HuH-7 (cell line): ENCODE data around the gene ST6GAL1.
"Not testable (repeated sequence)": the region's sequence is repeated elsewhere in the genome, so short reads cannot be mapped to it uniquely, and the experiment has no call there.

Experiments
- DNase-seq: peaks from one replicate; pipeline ENCODE4 v3.0.0; 2011; ENCODE audit warnings: low spot score

The ST6GAL1 gene

DNA sequence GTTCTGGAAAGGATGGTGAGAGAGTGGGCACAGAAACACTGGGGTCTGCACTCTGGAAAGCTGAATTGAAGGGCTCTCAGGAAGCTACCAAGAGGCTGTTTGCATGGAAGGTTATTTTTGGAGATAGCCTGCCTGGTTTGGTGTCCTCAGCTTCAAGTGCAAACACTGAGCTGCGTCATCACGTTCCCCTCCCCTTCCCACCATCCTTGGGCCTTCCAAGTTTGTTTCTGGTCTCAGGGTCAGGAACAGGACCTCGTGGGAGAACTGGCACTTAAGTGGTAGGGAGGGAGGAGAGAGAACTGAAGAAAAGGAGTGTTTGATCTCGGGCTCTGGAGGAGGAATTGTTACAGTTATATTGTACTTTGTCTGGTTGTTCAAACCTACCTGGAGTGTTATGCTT, 10.6 kb downstream of the ST6GAL1 start:
- no peak for DNase-seq

DNA sequence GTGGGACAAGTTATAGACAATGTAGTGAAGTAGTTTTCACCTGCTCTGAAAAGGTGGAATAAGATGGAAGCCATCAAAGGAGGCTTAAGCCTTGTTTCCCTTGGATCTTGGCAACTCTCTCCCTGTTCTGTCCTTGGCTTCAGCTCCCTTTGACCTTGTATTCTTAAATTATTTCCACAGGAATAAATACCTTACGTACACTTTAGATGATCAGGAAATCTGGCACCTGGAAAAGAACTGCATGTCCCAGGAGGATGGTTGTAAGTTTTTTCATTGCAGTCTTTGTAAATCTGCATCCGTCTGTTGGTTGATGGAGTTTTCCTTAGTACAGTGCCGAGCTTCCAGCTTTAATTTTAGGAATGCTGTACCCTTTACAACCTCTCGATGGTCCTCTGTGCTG, 11.8 kb downstream of the ST6GAL1 start:
- no peak for DNase-seq

GRCh38 chr3:186945255-186945823, 15.0 kb downstream of the ST6GAL1 start:
- DNase-seq = no peak

DNA sequence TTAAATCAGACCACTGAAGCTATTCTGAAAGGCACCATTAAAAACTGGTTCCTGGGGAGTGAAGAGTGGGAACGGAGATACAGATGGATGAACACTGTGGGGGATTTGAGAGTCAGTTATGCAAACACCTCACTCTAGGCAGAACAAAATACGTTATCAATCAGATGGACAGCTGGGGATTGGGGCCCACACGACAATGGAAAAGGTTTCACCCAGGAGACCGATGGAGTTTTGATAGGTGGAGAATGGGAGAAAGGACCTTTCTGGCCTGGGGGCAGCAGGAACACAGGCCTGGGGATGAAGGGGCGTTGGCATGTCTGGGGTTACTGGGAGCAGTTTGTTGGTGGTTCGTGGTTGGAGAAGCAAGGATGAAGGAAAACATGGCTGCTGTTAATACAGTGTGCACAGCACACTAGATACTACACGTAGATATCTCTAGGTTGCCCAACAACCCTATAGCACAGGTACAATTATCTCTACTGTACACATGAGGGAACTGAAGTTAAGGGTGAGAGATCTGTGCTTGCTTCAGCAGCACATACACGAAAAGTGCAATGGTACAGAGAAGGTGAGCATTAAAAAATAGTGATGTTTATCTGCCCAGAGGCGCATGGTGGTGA, 16.5 kb downstream of the ST6GAL1 start:
- DNase-seq = no peak

DNA sequence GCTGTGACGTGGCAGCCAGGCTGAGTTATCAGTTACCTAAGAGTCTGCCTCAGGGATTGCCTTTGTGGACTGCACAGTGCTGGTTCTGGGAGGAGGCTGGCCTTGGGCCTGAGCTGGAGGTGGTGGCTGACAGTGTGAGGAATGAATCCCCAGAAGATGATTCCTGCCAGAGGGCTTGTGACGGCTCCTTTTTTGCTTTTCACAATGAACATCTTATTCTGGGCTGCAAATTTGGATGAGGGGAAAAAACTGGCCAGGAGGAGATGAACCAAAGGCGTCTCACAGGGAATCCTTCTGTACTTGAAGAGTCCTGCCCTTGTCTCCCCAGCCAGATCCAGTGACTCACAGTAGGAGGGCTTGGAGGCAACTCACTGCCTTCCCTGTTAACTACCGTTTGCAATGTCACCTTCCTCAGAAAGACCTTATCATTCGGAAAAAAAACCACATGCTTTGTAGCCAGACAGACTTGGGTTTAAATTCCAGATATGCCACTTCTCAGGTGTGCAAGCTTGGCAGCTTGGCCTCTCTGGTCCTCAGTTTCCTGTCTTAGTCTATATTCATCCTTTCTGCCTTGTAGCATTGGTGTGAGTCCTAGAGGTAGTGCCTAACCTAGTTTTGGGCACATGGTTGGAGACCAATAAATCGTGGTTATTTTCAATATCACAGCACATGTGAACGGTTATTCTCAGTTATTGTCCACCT, 19.1 kb downstream of the ST6GAL1 start:
- no peak for DNase-seq

GRCh38 chr3:186950402-186951093, 20.2 kb downstream of the ST6GAL1 start:
- DNase-seq = no peak

DNA sequence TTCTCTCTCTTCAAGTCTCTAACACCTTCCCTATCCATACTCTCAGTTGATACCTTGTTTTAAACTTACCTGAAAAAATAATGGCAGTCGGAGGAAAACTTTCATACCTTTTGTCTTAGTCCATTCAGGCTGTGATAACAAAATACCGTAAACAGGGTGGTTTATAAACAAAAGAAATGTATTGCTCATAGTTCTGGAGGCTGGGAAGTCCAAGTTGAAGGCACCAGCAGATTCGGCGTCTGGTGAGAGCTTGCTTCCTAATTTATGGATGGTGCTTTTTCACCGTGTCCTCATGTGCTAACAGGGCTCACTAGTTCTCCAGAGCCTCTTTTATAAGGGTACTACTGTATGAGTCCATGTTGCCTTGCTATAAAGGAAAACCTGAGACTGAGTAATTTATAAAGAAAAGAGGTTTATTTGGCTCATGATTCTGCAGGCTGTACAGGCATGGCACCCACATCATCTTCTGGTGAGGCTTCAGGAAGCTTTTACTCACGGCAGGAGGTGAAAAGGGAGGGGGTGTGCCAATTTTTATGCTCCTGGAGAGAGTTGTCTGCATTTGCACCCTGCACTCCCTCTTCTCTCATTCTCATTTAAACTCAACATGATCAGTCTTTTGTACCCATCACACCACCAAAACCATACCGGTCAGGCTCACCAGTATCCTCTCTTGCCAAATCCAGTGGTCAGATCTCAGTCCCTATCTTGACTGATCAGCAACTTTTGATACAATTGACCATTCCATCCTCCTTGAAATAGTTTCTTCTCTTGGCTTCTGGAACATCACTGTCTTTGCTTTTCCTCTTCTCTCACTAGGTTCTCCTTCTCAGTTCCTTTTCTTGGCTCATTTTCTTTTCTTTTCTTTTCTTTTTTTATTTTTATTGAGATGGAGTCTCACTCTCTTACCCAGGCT, 21.6 kb downstream of the ST6GAL1 start:
- DNase-seq = no peak

DNA sequence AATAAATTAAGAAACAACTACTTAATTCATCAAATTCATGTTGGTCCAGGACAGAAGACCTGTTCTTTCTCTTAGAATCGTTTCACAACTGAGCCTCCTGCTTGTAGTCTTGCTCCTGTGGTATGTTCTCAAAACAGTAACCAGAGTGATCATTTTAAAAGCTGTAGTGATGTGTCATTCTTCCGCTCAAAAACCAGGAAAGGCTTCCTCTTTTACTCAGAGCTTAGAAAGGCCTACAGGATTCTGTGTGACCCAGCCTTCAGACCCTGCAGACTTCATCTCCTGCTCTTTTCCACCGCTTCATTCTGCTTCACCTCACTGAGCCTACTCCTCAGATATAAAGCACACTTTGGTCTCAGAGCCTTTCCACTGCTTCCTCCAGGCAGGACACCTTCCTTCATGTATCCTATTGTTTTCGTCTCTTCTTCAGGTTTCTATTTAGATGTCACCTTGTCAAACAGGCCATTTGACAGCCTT, 22.7 kb downstream of the ST6GAL1 start:
- DNase-seq = no peak

- not testable (repeated sequence) for DNase-seq
These were observed 23.8 kb downstream of the ST6GAL1 start for GRCh38 chr3:186953992-186954699.

GRCh38 chr3:186955898-186956696, 25.8 kb downstream of the ST6GAL1 start:
- no peak for DNase-seq

DNA sequence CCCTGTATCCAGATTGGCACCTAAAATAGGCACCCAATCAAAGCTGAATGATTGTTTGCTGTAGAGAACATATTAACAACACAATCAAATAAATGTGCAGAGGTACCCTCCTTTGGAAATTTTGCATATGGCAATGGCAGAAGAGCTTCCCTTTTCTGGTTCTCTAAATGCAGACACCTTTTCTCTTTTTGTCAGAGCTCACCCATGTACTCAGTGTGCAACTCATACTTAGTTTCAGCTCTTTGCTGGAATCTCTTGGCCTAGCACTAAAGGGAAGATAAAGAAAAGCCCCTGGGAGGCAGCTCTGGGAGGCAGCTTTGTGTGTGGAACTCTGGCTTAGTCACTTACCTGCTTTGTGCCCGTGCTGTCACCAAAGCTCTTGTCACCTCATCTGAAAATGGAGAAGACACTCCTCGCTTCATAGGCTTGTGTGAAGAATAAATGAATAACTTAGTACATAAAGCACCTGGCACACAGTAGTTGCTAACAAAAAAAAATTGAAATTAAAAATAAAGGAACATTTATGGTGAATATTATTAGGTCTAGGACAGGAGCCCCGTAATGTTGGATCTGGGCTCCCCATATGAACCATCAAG, 28.8 kb downstream of the ST6GAL1 start:
- no peak for DNase-seq

- no peak for DNase-seq
These were observed 30.0 kb downstream of the ST6GAL1 start for GRCh38 chr3:186960347-186960746.

DNA sequence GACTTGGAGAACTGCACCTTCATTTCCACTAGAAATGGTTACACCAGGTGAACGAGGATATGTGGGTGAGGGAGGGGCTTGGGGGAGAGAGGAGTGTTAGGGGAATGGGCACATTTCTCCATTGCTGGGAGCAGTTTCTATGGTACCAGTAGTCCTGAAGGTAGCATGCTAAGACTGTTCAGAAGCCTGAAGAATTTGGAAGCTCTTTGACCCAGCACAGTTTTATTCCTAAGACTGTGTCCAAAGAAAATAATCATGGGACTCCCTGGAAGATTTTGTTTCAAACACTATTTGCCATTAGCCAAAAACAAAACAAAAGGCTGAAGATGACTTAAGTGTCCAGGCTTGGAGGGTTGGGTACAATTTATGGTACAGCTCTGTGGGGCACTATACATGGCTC, 32.1 kb downstream of the ST6GAL1 start:
- no peak for DNase-seq

DNA sequence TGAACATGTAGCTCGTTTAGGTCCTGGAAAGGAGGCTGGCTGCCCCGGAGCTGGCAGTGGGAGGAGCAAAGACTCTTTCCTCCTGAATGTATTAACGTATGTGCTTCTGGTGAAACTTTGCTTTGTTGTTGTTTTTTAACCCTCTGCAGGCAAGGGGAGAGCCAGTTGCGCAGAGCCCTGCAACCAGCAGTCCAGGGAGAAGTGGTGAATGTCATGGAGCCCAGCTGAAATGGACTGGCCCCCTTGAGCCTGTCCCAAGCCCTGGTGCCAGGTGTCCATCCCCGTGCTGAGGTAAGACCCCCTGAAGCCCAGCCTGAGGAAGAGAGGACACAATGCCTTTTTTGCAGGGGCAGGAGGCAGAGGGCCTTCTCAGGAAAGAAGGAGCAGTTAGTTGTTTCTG, 33.3 kb downstream of the ST6GAL1 start:
- DNase-seq = no peak

DNA sequence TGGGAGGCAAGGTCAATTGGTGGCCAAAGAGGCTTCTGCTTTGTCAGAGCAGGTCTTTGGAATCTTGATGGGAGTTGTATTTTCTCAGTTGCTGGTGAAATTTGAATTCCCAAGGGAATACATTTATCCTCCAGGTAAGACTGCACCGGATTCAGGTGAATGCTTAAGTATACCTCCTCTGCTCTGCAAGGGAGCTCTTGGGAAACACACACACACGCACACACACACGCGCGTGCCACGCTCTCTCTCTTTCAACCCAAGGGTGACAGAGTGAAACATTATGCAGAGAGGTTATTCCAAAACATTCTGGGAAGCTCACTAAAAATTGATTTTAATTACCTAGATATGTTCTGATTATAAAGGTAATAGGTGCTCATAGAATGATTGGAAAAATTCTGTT, 33.7 kb downstream of the ST6GAL1 start:
- DNase-seq = no peak

- no peak for DNase-seq
These were observed 34.3 kb downstream of the ST6GAL1 start for GRCh38 chr3:186964616-186965015.

DNA sequence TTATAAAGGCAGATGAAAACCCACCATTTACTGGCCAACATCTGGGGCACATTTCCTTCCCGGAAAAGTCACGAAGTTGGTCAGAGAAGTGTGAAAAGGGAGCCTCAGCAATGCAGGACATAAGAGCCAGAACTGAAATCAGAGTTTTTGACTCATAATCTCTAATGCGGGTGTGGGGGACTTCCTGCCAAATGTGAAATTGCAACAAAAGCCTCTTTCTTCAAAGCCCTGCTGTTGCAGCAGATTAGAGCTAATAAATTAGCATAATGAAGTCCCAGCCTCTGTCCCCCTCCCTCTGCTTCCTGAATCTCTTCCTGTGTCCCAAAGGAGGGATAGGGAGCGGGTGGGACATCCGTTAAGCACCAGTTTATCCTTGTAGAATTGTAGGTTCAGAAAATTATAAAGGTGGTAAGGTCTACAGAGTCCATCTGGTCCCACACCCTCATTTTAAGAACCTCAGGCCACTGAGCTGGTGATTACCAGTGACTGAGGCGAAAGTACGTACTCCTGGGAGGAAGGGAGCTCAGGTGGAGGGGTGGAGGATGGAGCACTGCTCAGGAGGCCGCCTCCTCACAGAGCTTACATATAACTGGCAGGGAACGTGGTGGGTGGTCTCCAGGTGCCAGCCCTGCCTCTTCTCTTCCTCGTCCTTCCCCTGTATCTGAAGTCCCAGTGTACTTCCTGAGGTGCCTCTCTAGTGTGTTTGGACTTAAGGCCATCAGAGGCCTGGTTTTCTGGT, 35.0 kb downstream of the ST6GAL1 start:
- no peak for DNase-seq

- DNase-seq = no peak
These were observed 36.1 kb downstream of the ST6GAL1 start for GRCh38 chr3:186966406-186966805.

- DNase-seq = not testable (repeated sequence)
These were observed 36.9 kb downstream of the ST6GAL1 start for GRCh38 chr3:186967236-186967635.
